Sigmoid colon (tissue), 7 donors: ENCODE data around the gene RYR3. TPM values are rescaled to one million over a fixed set of nuclear protein-coding genes. Genes with fewer than 3 reads are reported as not detected.

Experiments used
- DNase-seq: peaks from one replicate; pipeline ENCODE4 v3.0.0-alpha.2; 2019
- H3K27ac ChIP-seq, 4 donors: fragments of 200-600 bp; sonication (generic); one replicate each; pipeline ENCODE4 v1.5.1; 2016 to 2019; ENCODE audit warnings: mild to moderate bottlenecking in 1 of 4
- H3K27me3 ChIP-seq, 3 donors: fragments of 200-600 bp; sonication (generic); one replicate each; pipeline ENCODE4 v1.5.1; 2019; ENCODE audit warnings: mild to moderate bottlenecking in 1 of 3
- H3K36me3 ChIP-seq, 4 donors: fragments of 200-600 bp; sonication (generic); one replicate each; pipeline ENCODE4 v1.5.1; 2016 to 2019
- H3K4me1 ChIP-seq, 4 donors: fragments of 200-600 bp; sonication (generic); one replicate each; pipeline ENCODE4 v1.5.1; 2017 to 2019
- H3K4me3 ChIP-seq, 4 donors: fragments of 200-600 bp; sonication (generic); one replicate each; pipeline ENCODE4 v1.5.1; 2017 to 2019; ENCODE audit warnings: mild to moderate bottlenecking in 2 of 4, moderate library complexity in 1 of 4
- H3K9me3 ChIP-seq, 4 donors: fragments of 200-600 bp in 3 of 4; sonication (generic) in 3 of 4; one replicate each; pipeline versions ENCODE4 v1.5.1 to v1.6.1; 2013 to 2019
- EP300 ChIP-seq, 4 donors: sonication (generic); formaldehyde crosslinking; IDR thresholded peaks; one replicate each; pipeline ENCODE4 v1.6.1; 2017; ENCODE audit warnings: antibody characterized with exemption in 4 of 4
- POLR2A ChIP-seq, 2 donors: fragments of 450-650 bp; IDR thresholded peaks; one replicate each; pipeline ENCODE4 v1.6.1; 2016; ENCODE audit warnings: antibody characterized with exemption in 2 of 2, mild to moderate bottlenecking in 2 of 2, moderate library complexity in 2 of 2
- POLR2AphosphoS5 ChIP-seq, 4 donors: sonication (generic); formaldehyde crosslinking; IDR thresholded peaks; one replicate each; pipeline ENCODE4 v1.6.1; 2017; ENCODE audit warnings: antibody characterized with exemption in 4 of 4
- WGBS, 2 donors: extraction: QIAGEN DNeasy Blood & Tissue Kit; methylation state at CpG; one replicate each; pipeline ENCODE4 v1.1.7; 2013; 5-methylcytosine and 5-hydroxymethylcytosine counted together
- intact Hi-C: fragments of 100-400 bp; cut with DNase I; formaldehyde crosslinking; loops from one replicate; pipeline ENCODE4 v1.15.1; 2023
- polyA plus RNA-seq, 3 donors: library from polyadenylated mRNA; stranded (reverse); fragments of 200-250 nt; gene quantifications; one replicate each; pipeline ENCODE4 v1.2.3, GENCODE V29; 2013
- total RNA-seq, 4 donors: library from RNA; depleted of rRNA; stranded (reverse); fragments of >200 nt; gene quantifications; one replicate each; pipeline ENCODE4 v1.1.0, GENCODE V29; 2016
- TF ChIP-seq, protein P1 (sequence below), 4 experiments: fragments of 450-650 bp in 3 of 4; fragments of 200-600 bp in 1 of 4; IDR thresholded peaks; one replicate each; pipeline ENCODE4 v1.5.1; 2016 to 2019; ENCODE audit warnings: antibody characterized with exemption in 4 of 4, mild to moderate bottlenecking in 3 of 4, moderate library complexity in 2 of 4
- donor health status: healthy with polysubstance abuse.
- donor health status: Bipolar disorder and iron deficiency.
- donor health status: healthy.

The RYR3 gene
- total and polyA plus RNA-seq, 7 donors: 0.38 to 29.1 (median 10.5) TPM; not detected in 1

GRCh38 chr15:33473714-33474113 is 162.9 kb downstream of the RYR3 start:
- no peak for DNase-seq
- H3K36me3 ChIP-seq: peaks cover 0 to 14% (median 3%) of the 10 kb centered on the region in 4 donors
- no peak overlapping the region for H3K27ac ChIP-seq
- intact Hi-C loops: no loop called here
- no peak overlapping the region for H3K4me3 ChIP-seq
- H3K4me1 ChIP-seq: no peaks in the 10 kb centered on the region
- no peak for TF ChIP-seq POLR2AphosphoS5 (IDR thresholded peaks at IDR 0.05)
- TF ChIP-seq EP300 (IDR thresholded peaks at IDR 0.05): no peak
- TF ChIP-seq, protein P1, sequence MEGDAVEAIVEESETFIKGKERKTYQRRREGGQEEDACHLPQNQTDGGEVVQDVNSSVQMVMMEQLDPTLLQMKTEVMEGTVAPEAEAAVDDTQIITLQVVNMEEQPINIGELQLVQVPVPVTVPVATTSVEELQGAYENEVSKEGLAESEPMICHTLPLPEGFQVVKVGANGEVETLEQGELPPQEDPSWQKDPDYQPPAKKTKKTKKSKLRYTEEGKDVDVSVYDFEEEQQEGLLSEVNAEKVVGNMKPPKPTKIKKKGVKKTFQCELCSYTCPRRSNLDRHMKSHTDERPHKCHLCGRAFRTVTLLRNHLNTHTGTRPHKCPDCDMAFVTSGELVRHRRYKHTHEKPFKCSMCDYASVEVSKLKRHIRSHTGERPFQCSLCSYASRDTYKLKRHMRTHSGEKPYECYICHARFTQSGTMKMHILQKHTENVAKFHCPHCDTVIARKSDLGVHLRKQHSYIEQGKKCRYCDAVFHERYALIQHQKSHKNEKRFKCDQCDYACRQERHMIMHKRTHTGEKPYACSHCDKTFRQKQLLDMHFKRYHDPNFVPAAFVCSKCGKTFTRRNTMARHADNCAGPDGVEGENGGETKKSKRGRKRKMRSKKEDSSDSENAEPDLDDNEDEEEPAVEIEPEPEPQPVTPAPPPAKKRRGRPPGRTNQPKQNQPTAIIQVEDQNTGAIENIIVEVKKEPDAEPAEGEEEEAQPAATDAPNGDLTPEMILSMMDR (IDR thresholded peaks at IDR 0.05): no peak
- TF ChIP-seq POLR2A (IDR thresholded peaks at IDR 0.05): no peak
- WGBS, 2 donors: 51 to 69% methylated on average over 4 of the region's 4 CpGs
- H3K9me3 ChIP-seq: no peaks in the 10 kb centered on the region
- no peaks in the 10 kb centered on the region for H3K27me3 ChIP-seq

DNA sequence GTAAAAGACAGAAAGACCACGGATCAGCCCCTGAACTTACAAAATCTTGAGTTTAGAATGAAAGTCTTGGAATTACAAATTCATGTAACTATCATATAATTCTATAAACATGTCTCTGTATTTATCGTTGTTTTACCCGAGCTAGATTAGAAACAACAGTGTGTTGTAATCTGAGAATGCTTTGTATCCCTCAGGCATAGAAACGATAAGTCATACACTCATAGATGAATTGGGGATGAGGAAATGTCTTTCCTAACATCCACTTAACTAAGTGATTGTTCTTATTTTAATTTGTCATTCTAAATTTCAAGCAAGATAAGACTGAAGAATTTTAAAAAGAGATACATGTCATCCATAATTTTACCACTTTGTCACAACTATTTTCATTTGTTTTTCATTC is 165.3 kb downstream of the RYR3 start:
- no peak for TF ChIP-seq EP300 (IDR thresholded peaks at IDR 0.05)
- TF ChIP-seq, protein P1 (IDR thresholded peaks at IDR 0.05): no peak
- TF ChIP-seq POLR2A (IDR thresholded peaks at IDR 0.05): no peak
- no peak for TF ChIP-seq POLR2AphosphoS5 (IDR thresholded peaks at IDR 0.05)
- Histone ChIP-seq H3K9me3 (no peaks in the 10 kb centered on the region), H3K4me1 (no peaks in the 10 kb centered on the region), H3K4me3 (no peak overlapping the region), H3K27ac (no peak overlapping the region), H3K36me3 (peaks cover 0 to 14% (median 3%) of the 10 kb centered on the region in 4 donors), H3K27me3 (no peaks in the 10 kb centered on the region)
- intact Hi-C loops: no loop called here
- no peak for DNase-seq
- WGBS, 2 donors: 90 to 92% methylated on average over 4 of the region's 4 CpGs

DNA sequence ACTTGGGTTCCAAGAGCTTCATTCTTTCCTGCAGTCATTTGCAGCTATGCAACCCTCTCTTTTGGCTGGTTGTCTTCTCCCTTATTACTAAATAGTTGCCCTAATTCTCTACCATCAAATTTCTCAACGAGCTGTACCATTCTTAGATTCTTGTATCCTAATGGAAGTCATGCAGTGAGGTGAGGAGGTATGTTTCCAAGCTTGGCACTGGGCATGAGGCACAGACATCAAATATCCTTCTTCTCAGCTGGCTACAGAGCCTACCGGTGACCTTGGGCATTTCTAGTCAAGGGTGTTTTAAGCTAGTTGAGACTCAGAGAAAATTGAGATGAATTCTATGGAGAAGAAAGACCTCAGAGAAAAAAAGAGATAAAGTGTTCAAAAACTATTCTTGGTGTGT is 166.1 kb downstream of the RYR3 start:
- no peaks in the 10 kb centered on the region for H3K27me3 ChIP-seq
- no peak overlapping the region for H3K27ac ChIP-seq
- no peaks in the 10 kb centered on the region for H3K9me3 ChIP-seq
- WGBS, 2 donors: 86 to 91% methylated on average over 2 of the region's 2 CpGs
- peaks cover 0 to 14% (median 3%) of the 10 kb centered on the region in 4 donors for H3K36me3 ChIP-seq
- TF ChIP-seq EP300 (IDR thresholded peaks at IDR 0.05) (no peak), POLR2AphosphoS5 (IDR thresholded peaks at IDR 0.05) (no peak), POLR2A (IDR thresholded peaks at IDR 0.05) (no peak)
- TF ChIP-seq, protein P1 (IDR thresholded peaks at IDR 0.05): no peak
- intact Hi-C loops: no loop called here
- DNase-seq: no peak
- no peaks in the 10 kb centered on the region for H3K4me1 ChIP-seq
- no peak overlapping the region for H3K4me3 ChIP-seq

DNA sequence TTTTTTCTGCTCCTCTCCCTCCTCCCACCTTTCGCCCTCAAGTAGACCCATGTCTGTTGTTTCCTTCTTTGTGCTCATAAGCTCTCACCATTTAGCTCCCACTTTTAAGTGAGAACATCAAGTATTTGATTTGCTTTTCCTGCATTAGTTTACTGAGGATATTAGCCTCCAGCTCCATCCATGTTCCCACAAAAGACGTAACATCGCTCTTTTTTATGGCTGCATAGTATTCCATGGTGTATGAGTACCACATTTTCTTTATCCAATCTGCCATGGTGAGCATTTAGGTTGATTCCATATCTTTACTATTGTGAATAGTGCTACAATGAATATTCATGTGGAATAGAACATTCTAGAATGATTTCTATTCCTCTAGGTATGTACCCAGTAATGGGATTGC is 178.6 kb downstream of the RYR3 start:
- DNase-seq: no peak
- Histone ChIP-seq H3K9me3 (no peaks in the 10 kb centered on the region), H3K36me3 (no peaks in the 10 kb centered on the region), H3K27ac (no peak overlapping the region), H3K27me3 (no peaks in the 10 kb centered on the region), H3K4me1 (no peaks in the 10 kb centered on the region), H3K4me3 (no peak overlapping the region)
- whole genome bisulfite sequencing, 2 donors: 96 to 97% methylated on average over 3 of the region's 3 CpGs
- TF ChIP-seq EP300 (IDR thresholded peaks at IDR 0.05): no peak
- TF ChIP-seq POLR2AphosphoS5 (IDR thresholded peaks at IDR 0.05): no peak
- TF ChIP-seq POLR2A (IDR thresholded peaks at IDR 0.05): no peak
- TF ChIP-seq, protein P1 (IDR thresholded peaks at IDR 0.05): no peak
- intact Hi-C loops: no loop called here

GRCh38 chr15:33490703-33491102 is 179.9 kb downstream of the RYR3 start:
- intact Hi-C loops: no loop called here
- no peaks in the 10 kb centered on the region for H3K36me3 ChIP-seq
- TF ChIP-seq, protein P1 (IDR thresholded peaks at IDR 0.05): no peak
- no peak for TF ChIP-seq POLR2A (IDR thresholded peaks at IDR 0.05)
- TF ChIP-seq EP300 (IDR thresholded peaks at IDR 0.05): no peak
- TF ChIP-seq POLR2AphosphoS5 (IDR thresholded peaks at IDR 0.05): no peak
- H3K4me1 ChIP-seq: no peaks in the 10 kb centered on the region
- H3K4me3 ChIP-seq: no peak overlapping the region
- WGBS, 2 donors: 20 to 60% methylated on average over 1 of the region's 1 CpG
- no peaks in the 10 kb centered on the region for H3K9me3 ChIP-seq
- no peak for DNase-seq
- no peak overlapping the region for H3K27ac ChIP-seq
- no peaks in the 10 kb centered on the region for H3K27me3 ChIP-seq
